NCI-H187 treated with DMSO at 0.1 percent for 48 hours (cell line): Measurements from ENCODE around the gene OR6V1.
"Not testable (repeated sequence)": the region's sequence is repeated elsewhere in the genome, so short reads cannot be mapped to it uniquely, and the experiment has no call there.

Source experiments
- DNase-seq: peaks from one replicate; lab custom pipeline; 2025; lab: John Stamatoyannopoulos, UW

The OR6V1 gene

DNA sequence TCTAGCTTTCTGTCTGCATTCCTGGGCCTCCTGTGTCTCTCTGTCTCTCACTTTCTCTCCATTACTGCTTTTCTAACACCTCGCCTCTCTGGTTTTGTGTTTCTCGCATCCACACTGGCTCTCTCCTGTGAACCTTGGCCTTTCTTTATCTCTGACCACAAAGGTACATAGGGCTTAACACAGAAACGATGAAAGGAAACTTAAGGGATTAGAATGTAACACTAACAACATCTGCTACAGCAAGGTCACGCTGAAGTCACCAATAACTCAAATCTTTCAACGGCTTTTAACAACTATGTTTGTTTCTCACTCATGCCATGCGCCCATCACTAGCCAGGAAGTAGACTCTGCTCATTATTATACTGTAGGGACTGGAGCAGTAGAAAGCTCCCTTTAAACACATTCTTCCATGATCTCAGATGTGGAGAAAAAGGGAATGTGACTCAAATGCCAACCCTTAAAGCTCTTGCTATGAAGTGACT is 9.3 kb upstream of the OR6V1 start:
- DNase-seq, result no peak

DNA sequence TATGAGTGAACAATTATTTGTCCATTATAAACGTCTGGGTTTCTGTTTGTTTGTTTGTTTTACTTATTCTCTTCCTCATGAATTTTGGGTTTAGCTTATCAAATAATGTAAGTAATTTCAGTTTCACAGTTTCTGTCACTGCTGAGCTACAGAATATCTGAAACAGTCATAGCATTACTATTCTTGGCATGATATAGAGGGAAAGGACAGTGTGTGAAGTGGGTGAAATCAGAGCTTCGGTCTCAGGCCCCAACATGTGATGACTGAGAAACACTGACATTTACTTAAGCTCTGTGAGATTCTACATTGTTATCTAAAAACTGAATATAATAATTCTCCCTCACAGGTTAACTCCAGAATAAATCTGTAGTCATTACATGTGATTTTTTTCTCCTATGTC is 8.8 kb upstream of the OR6V1 start:
- no peak for DNase-seq

DNA sequence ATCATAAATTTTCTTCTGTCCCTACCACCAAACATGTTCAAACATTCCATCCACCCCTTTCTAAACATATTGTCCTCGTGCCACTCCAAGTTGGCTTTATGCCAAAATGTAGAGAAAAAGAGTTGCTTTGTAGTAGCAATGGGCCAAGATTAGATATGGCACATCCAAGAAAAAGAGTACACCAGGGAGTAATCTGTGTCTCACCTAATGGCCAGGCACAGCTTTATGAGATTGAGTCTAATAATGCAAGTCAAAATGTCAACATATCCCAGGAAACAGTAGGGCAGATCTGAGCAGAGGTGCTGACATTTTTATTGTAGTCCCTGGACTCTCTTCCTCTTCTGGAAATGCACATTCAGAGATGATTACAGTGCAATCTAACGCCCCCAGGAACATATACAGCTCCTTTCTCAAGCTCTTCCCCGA is 5.7 kb upstream of the OR6V1 start:
- DNase-seq, result no peak

DNA sequence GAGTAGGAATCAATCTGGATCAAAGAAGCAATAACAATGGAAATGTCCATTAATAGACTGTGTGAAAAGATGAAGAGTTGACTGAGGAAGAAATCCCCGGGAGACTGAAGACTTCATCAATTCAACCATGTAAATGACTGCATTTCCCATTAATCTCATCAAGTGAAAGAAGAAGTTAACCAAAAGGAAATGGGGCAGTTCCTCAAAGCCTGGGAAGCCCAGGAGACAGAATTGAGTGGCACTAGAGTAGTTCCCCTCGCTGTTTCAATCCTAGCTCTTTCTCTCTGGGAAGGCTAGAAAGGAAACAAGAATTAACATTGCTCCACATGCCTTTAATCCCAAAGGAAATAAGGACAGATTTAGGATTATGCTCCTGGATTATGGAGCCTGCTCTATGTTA is 4.8 kb upstream of the OR6V1 start:
- no peak for DNase-seq

DNA sequence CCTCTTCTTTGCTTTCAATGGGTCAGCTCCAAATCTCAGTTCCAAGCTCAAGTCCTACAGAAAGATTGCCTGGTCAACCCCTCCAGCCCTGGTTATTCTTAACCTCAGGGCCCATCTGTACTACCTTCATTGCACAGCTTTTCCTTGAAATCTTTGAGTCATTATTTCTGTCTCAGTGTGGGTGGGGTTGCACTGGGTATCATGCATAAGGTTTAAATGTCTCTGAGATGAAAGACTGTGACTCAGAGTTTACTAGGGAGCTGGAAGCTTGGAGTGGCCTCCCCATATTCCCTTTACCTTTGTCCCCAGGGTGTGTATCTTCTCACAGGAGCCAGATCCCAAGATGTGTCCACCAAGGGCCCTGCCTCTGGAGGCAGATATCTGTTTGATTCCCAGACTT is 3.3 kb upstream of the OR6V1 start:
- no peak for DNase-seq

DNA sequence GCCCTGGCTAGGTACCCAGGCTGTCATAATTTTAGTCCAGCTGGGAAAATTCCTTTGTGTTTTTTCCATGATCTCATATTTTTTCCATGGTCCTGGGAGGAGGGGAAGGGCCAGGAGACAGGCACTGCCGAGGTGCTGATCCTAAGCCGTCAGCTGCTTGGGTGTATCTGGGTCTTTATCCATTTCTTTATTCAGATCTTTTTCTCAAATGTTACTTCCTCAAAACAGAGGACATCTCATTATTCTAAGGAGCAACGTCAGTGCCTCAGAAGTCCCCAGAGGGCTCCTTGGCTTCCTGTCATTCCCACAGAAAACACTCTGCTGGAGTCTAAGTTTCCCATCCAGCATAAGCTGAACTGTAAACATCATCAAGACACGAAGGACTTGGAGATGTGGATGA is 2.8 kb upstream of the OR6V1 start:
- no peak for DNase-seq

DNA sequence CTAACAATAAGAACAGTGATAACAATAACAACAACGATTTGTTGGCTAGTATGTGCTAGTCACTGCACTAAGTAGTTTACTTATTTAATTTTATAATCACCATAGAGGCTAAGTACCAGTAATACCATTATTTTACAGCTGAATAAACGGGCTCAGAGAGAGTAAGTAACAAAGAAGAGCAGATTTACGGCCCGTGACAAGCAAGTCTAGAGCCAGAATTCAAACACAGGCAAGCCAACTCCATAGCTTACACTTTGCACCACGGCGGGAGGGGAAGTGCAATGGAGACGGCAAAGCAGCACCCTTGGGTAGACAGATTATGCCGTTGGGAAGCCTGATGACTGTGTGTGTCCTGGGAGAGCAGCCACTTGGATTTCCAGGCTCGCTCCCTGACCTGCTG is 1.2 kb upstream of the OR6V1 start:
- DNase-seq, result no peak

DNA sequence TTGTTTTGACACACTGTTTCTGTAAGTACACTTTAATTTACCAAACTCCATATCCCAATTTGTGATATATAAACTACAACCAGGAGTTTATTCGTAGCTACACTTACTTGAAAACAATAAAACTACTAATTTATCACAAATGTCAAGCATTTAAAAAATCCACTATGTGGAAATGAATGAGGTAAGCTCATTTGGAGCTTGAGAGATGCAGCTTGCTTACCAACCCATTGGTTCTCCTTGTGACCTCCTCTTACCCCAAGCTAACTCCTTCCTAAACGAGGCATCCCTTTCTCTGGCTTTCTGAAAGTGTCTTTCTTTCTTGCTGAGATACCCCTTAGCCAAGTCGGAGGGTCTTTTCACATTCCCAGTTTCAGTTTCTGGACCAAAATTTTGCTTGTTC is 2.5 kb downstream of the OR6V1 start:
- no peak for DNase-seq

DNA sequence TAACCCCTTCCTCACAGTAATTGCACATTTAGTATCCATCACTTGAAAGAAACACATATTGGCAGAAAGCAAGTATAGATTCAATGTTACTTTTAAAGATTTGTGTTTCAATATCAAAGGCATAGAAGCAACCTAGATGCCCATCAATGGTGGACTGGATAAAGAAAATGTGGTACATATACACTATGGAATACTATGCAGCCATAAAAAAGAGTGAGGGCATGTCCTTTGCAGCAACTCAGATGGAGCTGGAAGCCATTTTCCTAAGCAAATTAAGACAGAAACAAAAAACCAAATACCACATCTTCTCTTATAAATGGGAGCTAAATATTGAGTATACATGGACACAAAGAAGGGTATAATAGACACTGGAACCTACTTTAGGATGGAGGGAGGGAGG is 3.6 kb downstream of the OR6V1 start:
- DNase-seq, result no peak

DNA sequence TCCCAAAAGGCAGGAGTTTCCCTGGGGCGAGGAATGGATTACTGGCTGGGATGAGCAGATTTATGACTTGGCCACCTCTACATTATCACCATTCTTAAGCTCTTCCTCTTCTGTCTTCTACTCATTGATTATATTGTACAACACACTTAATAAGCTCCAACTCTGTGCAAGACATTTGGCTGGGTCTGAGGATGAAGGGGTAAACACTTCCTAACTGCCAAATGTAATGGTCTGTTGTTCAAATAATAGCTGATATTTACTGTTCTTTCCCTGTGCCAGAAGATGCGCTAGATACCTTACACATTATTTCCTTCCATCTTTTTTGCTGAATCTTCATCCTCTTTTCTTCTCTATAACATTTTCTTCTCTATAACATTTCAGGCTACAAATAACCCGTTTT is 11.6 kb downstream of the OR6V1 start:
- no peak for DNase-seq

DNA sequence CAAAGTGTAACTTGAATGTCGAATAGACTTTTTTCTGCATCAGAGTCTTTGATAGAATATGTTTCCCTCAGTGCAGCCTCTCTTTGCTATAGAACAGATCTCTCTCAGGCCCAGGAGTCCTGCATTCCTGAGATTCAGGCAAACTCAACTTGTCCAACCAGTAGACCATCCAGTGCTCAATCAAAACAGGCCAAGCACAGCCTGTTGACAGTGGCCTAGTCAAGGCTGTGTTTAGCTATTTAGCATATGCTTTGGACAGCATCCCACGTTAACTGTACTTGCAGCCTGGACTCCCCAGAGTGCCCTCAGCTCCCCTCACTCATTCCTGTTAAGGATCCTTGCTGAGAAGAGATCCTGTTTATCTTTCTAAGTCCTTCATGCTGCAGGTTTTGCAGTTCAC is 16.3 kb downstream of the OR6V1 start:
- DNase-seq, result no peak

DNA sequence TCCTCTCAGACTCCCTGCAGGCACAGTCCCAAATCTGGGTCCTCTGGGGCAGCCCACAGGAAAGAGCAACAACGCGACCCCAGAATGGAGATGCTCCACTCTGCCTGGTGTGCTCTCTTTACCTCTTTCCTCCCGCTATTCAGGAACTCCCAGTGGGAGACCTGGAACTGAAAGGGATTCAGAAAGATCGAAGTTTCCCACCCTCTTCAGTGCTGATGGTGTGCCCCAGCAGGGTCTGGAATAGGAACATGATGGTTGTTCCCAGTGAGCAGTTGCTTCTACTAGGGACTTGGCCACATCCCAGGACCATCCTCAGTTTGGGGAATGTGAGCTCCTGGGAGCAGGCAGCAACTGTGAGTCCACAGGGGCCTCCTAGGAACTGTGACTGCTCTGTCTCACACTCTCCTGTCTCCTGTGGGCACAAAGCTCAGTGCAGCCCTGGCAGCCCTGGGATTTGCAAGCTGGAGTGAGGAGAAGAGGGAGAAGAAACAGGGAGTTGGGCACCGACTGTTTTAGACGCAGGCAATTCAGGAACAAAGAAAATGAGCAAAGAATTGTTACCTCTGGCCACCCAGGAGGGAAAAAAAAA is 17.9 kb downstream of the OR6V1 start:
- no peak for DNase-seq

DNA sequence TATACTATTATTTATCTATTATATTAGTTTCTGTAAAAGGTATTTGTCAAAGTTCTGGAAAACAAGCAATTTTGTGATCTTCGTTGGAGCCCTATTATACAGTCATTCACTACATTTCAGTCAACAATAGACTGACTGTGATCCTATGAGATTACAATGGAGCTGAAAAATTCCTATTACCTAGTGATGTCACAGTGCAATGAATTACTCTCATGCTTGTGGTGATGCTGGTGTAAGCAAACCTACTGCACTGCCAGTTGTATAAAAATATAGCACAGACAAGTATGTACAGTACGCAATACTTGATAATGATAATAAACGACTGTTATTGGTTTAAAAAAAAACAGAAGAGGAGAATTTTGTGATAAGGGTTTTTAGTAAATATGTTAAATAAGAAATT is 21.4 kb downstream of the OR6V1 start:
- no peak for DNase-seq

DNA sequence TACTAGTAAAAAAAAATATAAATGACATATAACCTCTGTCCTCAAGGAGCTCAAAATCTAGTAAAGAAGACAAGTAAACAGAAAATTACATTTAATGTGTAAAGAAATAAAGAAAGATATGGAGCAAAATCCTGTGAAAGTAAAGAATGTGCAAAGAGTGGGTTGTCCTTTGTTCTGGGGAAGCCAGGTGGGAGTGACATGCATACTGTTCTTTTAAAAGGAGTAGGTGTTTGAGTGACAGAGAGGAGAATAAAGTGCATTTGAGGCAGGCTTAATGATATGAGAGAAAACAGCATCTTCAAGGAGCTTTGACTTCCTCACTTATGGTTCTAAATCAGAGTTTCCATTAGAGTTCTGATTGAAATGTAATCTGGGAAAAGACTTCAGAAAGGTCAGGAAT is 22.0 kb downstream of the OR6V1 start:
- no peak for DNase-seq

DNA sequence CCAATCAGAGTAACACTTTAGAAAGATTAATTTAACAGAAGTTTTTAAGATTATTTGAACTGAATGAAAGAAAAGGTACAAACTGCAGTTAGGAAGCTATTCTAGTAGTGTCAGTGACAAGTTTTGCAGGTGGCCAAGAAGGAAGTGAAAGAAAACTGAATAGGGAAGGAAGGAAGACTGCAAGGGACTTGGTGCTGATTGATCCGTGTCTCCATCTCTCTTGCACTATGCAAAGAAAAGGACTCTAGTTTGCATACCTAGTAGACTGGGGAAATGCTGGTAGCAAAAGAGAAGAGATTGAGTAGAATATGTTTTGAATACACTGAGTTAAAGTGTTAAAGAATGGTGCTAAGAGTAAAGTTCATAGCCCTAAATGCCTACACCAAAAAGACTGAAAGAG is 33.0 kb downstream of the OR6V1 start:
- no peak for DNase-seq

DNA sequence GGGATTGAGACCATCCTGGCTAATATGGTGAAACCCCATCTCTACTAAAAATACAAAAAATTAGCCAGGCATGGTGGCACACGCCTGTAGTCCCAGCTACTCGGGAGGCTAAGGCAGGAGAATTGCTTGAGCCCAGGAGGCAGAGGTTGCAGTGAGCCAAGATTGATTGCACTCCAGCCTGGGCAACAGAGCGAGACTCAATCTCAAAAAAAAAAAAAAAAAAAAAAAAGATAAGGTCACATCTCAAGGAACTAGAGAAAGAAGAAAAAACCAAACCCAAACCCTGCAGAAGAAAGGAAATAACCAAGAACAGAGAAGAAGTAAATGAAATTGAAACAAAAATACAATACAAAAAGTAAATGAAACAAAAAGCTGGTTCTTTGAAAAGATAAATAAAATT is 33.5 kb downstream of the OR6V1 start:
- not testable (repeated sequence) for DNase-seq

DNA sequence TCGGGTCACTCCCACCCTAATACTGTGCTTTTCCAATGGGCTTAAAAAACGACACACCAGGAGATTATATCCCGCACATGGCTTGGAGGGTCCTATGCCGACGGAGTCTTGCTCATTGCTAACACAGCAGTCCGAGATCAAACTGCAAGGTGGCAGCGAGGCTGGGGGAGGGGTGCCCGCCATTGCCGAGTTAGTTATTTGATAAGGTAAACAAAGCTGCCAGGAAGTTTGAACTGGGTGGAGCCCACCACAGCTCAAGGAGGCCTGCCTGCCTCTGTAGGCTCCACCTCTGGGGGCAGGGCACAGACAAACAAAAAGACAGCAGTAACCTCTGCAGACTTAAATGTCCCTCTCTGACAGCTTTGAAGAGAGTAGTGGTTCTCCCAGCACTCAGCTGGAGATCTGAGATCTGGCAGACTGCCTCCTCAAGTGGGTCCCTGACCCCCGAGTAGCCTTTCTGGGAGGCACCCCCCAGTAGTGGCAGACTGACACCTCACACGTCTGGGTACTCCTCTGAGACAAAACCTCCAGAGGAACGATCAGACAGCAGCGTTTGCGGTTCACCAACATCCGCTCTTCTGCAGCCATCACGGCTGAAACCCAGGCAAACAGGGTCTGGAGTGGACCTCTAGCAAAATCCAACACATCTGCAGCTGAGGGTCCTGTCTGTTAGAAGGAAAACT is 36.5 kb downstream of the OR6V1 start:
- DNase-seq, result not testable (repeated sequence)

DNA sequence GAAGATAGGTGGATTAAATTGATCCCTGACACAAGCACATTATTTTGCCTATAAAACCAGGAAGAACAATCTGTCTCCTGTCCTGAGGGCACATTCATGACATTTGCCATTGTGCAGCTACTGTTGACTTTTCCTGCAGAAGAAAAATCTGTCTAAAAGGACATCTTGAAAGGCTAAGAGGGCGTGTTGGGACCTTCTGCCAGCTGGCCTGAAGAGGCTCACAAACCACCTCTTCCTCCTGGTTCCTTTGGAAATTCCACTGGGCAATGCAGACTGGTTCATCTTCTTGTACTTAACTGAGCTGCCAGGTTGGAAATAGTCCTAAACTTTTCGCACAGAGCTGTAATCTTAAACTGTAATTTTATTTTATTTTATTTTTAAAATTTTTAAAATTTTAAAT is 44.0 kb downstream of the OR6V1 start:
- no peak for DNase-seq

DNA sequence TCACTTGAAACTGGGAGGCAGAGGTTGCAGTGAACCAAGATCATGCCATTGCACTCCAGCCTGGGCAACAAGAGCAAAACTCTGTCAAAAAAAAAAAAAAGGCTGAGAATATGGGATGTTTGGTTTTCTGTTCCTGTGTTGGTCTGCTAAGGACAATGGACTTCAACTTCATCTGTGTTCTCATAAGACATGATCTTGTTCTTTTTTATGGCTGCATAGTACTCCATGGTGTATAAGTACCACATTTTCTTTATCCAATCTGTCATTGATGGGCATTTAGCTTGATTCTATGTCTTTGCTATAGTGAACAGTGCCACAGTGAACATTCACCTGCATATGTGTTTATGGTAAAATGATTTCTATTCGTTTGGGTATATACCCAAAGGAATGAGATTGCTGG is 47.4 kb downstream of the OR6V1 start:
- not testable (repeated sequence) for DNase-seq
